K562 (cell line): ENCODE results near the gene RINL. TPM values are rescaled to one million over a fixed set of nuclear protein-coding genes. Genes with fewer than 3 reads are reported as not detected.
A peak's percentile ranks its signal among the peaks of the same experiment; 100 is the strongest.

Experiments used
- COPS2 ChIP-seq: fragments of 450-650 bp; conservative IDR thresholded peaks from 2 replicates; pipeline ENCODE4 v1.6.1; 2016; ENCODE audit warnings: mild to moderate bottlenecking, moderate library complexity
- E2F1 ChIP-seq: sonication (generic); formaldehyde crosslinking; IDR thresholded peaks from 2 replicates; pipeline ENCODE4 v1.8.1; 2023; ENCODE audit warnings: mild to moderate bottlenecking, missing genetic modification reagents, moderate library complexity
- EP400 ChIP-seq: fragments of 450-650 bp; IDR thresholded peaks from 2 replicates; pipeline ENCODE4 v1.6.1; 2017; ENCODE audit warnings: antibody characterized with exemption, mild to moderate bottlenecking, moderate library complexity
- FIP1L1 ChIP-seq: fragments of 200-400 bp; formaldehyde crosslinking; IDR thresholded peaks from 2 replicates; pipeline ENCODE4 v1.6.1; 2018; ENCODE audit warnings: mild to moderate bottlenecking, low read depth, low read length; ENCODE audit not compliant: poor library complexity, severe bottlenecking
- FOSL1 ChIP-seq: fragments of 200-800 bp; sonication (Bioruptor generic); conservative IDR thresholded peaks from 2 replicates; pipeline ENCODE4 v1.6.1; 2016; ENCODE audit warnings: missing genetic modification characterization, missing compliant biosample characterization
- GTF2B ChIP-seq: IDR thresholded peaks from 2 replicates; pipeline ENCODE4 v1.6.1; 2011; ENCODE audit not compliant: insufficient read length; ENCODE audit errors: extremely low read depth
- MIER1 ChIP-seq: fragments of 450-650 bp; IDR thresholded peaks from 2 replicates; pipeline ENCODE4 v1.6.1; 2016; ENCODE audit warnings: antibody characterized with exemption, mild to moderate bottlenecking, low read depth
- NR1H2 ChIP-seq: sonication (generic); formaldehyde crosslinking; IDR thresholded peaks from 2 replicates; pipeline ENCODE4 v1.4.0; 2020; ENCODE audit warnings: mild to moderate bottlenecking, missing genetic modification reagents
- SETDB1 ChIP-seq: IDR thresholded peaks from one replicate; pipeline ENCODE4 v1.6.1; 2012; ENCODE audit warnings: low read length, control low read depth, inconsistent platforms
- SMAD2 ChIP-seq: fragments of 150-350 bp; IDR thresholded peaks from 2 replicates; pipeline ENCODE4 v1.6.1; 2014; ENCODE audit warnings: low read depth, mild to moderate bottlenecking, low read length
- SMARCA4 ChIP-seq: fragments of 450-650 bp; IDR thresholded peaks from 2 replicates; pipeline ENCODE4 v1.6.1; 2016
- THAP12 ChIP-seq: fragments of 250-450 bp; sonication (Bioruptor Pico); IDR thresholded peaks from 2 replicates; pipeline ENCODE4 v1.9.0; 2021; ENCODE audit warnings: mild to moderate bottlenecking, inconsistent platforms
- ZBTB7A ChIP-seq: IDR thresholded peaks from 2 replicates; pipeline ENCODE4 v1.6.1; 2011; ENCODE audit warnings: low read depth, mild to moderate bottlenecking, low read length, moderate library complexity, borderline replicate concordance; ENCODE audit not compliant: control insufficient read depth
- ZNF280A ChIP-seq: fragments of 450-650 bp; IDR thresholded peaks from 2 replicates; pipeline ENCODE4 v1.6.1; 2018; ENCODE audit warnings: mild to moderate bottlenecking, low read depth; ENCODE audit not compliant: partially characterized antibody
- ZNF561 ChIP-seq: fragments of 450-650 bp; formaldehyde crosslinking; conservative IDR thresholded peaks from 2 replicates; pipeline ENCODE4 v1.4.0; 2020; ENCODE audit warnings: mild to moderate bottlenecking, moderate library complexity
- polyA plus RNA-seq, 8 experiments: library from polyadenylated mRNA; depleted of rRNA in 4 of 8; stranded (reverse) in 5 of 8; unstranded in 3 of 8; fragments of >200 nt; fragmentation: Nextera tagmentation in 2 of 8; fragmentation: Illumina TruSeq in 1 of 8; extraction: Ambion mirVana in 2 of 8; extraction: Trizol in 1 of 8; gene quantifications; 2 replicates each; pipeline versions ENCODE4 v1.2.1 to v1.2.3, GENCODE V29; 2011 to 2014; ENCODE audit warnings: inconsistent platforms in 1 of 8, missing spikeins in 1 of 8
- total RNA-seq, 7 experiments: library from RNA; depleted of rRNA in 6 of 7; stranded (reverse); fragments of >200 nt in 6 of 7; fragmentation: Illumina TruSeq in 2 of 7; extraction: Trizol in 2 of 7; gene quantifications; 2 replicates each; pipeline versions ENCODE4 v1.2.1 to v1.2.3, GENCODE V29; 2011 to 2021; ENCODE audit warnings: low replicate concordance in 1 of 7
- TF ChIP-seq, protein P1 (sequence below): fragments of 250-450 bp; sonication (Bioruptor Pico); IDR thresholded peaks from 2 replicates; pipeline ENCODE4 v1.5.0; 2022; ENCODE audit warnings: mild to moderate bottlenecking
- TF ChIP-seq, protein P2 (sequence below): fragments of 450-650 bp; IDR thresholded peaks from 2 replicates; pipeline ENCODE4 v1.7.0; 2016; ENCODE audit warnings: borderline replicate concordance

Gene RINL
- total and polyA plus RNA-seq, 9 of the 15 experiments (the other 6 are each of a cell fraction or from before 2014, with no cell fraction given), result 0.82 to 10.9 (median 4.9) TPM

DNA sequence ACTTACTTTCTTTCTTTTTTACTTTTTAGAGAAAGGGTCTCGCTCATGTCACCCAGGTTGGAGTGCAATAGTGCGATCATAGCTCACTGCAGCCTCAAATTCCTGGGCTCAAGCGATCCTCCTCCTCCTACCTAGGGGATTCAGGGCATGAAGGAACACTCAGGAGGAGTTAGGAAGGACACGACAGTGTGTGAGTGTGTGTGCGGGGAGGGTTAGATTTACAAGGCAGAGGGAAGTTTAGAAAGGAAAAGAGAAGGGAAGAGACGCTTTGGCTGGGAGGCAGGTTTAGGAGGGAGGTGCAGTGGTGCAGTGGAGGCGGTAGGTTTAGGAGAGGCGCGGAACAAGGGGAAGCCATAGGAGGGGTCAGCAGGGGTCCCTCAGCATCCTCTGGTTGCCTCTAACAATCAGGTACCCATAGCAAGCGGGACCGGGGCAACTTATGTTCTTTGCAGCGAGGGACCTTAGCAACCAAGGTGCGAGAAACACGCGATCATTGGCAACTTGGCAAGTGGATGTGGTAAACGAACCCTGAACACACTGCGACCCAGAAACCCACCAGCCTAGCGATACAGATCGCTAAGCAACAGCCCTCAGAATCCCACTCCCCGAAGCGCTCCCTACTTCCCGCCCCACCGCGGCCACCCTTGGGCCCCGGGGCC, 20.8 kb upstream of the RINL start (continued):
- TF ChIP-seq ZNF280A (no peak), NR1H2 (0 out of 2 replicates have a peak, but pooled peaks have one; percentile 36), FOSL1 (0 out of 2 replicates have a peak, but pooled peaks have one; percentile 18), SMARCA4 (0 out of 2 replicates have a peak, but pooled peaks have one; percentile 33), SETDB1 (no peak), EP400 (no peak), GTF2B (no peak), SMAD2 (no peak), COPS2 (no peak), MIER1 (no peak), E2F1 (CRISPR knock-in tag) (no peak), ZBTB7A (peak; percentile 39; the same call in 1 of the 2 replicates), ZNF561 (CRISPR knock-in tag) (no peak), FIP1L1 (peak; percentile 44), THAP12 (CRISPR knock-in tag) (0 out of 2 replicates have a peak, but pooled peaks have one; percentile 41)
- TF ChIP-seq, protein P1, sequence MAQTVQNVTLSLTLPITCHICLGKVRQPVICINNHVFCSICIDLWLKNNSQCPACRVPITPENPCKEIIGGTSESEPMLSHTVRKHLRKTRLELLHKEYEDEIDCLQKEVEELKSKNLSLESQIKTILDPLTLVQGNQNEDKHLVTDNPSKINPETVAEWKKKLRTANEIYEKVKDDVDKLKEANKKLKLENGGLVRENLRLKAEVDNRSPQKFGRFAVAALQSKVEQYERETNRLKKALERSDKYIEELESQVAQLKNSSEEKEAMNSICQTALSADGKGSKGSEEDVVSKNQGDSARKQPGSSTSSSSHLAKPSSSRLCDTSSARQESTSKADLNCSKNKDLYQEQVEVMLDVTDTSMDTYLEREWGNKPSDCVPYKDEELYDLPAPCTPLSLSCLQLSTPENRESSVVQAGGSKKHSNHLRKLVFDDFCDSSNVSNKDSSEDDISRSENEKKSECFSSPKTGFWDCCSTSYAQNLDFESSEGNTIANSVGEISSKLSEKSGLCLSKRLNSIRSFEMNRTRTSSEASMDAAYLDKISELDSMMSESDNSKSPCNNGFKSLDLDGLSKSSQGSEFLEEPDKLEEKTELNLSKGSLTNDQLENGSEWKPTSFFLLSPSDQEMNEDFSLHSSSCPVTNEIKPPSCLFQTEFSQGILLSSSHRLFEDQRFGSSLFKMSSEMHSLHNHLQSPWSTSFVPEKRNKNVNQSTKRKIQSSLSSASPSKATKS (CRISPR knock-in tag), result no peak
- TF ChIP-seq, protein P2, sequence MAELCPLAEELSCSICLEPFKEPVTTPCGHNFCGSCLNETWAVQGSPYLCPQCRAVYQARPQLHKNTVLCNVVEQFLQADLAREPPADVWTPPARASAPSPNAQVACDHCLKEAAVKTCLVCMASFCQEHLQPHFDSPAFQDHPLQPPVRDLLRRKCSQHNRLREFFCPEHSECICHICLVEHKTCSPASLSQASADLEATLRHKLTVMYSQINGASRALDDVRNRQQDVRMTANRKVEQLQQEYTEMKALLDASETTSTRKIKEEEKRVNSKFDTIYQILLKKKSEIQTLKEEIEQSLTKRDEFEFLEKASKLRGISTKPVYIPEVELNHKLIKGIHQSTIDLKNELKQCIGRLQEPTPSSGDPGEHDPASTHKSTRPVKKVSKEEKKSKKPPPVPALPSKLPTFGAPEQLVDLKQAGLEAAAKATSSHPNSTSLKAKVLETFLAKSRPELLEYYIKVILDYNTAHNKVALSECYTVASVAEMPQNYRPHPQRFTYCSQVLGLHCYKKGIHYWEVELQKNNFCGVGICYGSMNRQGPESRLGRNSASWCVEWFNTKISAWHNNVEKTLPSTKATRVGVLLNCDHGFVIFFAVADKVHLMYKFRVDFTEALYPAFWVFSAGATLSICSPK, result no peak
